Amygdala (tissue), 56 donors: ENCODE results near the gene ITK.
"Not testable (repeated sequence)": the region's sequence is repeated elsewhere in the genome, so short reads cannot be mapped to it uniquely, and the experiment has no call there.

ENCODE experiments used
- DNase-seq, 56 donors: peaks; one replicate each; lab custom pipeline; 2025; lab: John Stamatoyannopoulos, UW

ITK gene

DNA sequence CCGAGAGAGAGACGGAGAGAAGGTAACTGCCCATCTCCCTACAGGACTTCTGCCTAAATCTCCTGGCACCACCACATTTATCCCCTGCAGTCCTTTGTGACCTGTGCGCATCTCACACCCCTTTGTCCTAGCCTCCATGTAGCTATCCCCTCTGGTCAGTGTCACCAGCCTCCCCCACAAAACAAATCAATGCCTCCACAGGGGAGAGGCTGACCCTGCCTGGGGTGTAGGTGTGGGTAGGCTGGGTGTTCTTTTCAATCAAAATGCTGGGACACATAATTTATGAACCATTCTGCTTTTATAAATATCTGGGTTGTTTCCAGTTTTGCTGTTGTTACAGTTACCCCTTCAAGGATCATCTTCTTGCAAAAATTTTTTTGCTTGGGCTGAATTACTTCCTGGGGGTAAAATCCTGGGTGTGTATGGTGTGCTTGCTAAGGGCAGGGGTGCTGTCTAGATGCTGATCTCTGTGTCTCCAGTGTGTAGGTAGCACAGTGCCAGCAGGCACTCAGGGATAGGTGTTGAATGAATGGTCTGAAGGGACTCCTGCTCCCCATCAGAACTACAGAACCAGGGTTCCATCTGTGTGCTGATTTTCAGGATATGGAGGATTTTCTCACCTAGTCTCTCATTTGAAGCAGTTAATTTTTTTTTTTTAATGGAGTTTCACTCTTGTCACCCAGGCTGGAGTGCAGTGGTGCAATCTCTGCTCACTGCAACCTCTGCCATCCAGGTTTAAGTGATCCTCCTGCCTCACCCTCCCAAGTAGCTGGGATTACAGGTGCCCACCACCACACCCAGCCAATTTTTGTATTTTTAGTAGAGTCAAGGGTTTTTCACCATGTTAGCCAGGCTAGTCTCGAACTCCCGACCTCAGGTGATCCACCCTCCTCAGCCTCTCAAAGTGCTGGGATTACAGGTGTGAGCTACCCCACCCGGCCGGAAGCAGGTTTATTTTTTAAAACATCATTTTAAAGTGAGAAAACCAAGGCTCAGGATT lies 14.1 kb upstream of the ITK start, which contains the start of gene GARIN3:
TSS of gene GARIN3 (minus strand) at position 51 of the 1,000 bp plus-strand sequence. CDS start 96 bp downstream, outside the sequence.
- DNase-seq = no peak

DNA sequence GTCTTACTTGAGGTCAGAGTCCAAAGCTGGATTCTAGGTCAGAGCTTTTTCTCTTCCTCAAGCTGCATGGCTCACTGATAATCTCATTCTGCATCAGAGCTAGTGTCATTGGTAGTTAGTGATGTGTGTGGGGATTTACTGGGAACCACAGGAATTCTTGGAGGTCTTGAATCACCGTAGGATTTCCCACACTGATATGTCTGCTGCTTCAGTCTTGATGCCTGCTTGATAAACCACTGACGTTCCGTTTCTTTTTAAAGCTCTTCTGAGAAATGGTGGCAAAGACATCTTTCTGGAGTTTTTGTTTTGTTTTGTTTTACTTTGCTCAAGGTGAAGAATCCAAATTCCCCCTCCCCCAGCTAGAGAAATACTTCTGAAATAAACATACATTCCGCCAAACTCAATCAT lies 13.4 kb upstream of the ITK start:
- no peak for DNase-seq

DNA sequence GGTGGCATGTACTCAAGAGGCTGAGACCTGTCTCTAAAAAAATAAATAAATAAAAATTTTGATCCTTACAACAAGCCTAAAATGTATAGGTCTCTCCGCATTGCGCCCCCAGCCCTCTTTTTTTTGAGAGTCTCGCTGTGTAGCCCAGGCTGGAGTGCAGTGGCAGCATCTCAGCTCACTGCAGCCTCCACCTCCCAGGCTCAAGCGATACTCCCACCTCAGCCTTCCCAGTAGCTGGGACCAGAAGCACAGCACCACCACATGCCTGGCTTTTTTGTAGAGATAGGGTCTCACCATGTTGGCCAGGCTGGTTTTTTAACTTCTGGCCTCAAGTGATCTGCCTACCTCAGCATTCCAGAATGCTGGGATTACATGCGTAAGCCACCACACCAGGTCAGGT lies 12.4 kb upstream of the ITK start:
- DNase-seq = no peak

DNA sequence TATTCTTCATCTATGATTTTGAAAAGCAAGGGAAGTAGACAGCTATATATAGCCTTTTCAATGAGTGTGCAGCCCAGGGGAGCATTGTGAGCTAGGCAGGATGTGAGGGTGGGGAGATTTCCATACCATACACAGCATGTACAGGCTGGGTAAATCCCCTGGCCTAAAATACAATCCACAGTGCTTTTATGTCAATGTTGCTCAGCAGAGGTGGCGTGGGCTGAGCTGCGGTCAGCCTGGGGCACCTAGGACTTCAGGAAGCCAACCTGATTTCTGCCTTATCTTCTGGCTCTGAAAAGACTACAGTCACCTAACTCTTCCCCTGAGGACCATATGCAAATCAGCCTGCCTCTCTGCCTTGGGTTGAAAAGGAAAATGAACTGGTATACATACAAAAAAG lies 8.2 kb upstream of the ITK start:
- no peak for DNase-seq

DNA sequence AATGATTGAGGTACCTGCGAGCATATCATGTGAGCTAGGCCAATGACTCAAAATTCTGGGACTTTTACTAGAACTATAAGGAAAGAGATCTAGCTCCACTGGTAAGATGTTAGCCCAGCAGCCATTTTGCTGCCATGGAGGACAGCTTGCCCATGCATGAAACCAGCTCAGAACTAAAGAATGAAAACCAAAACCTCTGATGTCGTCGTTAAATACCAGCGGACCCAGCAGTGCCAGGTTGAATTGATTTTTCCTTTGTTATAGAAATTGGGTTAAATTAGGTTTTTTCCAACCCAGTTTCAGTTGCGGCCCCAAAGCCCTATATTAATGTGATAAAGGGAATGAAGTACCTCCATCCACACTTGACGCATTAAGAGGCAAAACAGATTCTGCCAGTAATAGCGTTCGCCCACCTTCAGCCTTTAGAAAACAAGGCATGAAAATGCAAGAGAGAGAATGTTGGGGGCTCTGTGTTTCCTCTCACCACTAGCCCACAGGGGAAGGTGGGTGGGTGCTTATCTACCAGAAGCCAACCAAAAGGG lies 5.5 kb upstream of the ITK start:
- DNase-seq = no peak

DNA sequence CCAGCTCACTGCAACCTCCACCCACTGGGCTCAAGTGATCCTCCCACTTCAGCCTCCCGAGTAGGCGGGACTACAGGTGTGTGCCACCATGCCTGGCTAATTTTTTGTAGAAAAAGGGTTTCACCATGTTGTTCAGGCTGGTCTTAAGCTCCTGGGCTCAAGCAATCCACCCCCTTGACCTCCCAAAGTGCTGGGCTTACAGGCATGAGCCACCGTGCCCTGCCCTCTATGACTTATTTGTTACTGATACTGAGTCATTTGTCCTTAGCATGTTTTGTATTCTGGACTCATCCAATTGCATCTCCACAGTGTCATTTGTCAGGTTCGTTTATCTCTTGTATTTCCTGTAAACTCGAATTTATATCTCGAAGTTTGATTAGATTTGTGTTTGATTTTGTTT lies 2.7 kb upstream of the ITK start:
- no peak for DNase-seq

DNA sequence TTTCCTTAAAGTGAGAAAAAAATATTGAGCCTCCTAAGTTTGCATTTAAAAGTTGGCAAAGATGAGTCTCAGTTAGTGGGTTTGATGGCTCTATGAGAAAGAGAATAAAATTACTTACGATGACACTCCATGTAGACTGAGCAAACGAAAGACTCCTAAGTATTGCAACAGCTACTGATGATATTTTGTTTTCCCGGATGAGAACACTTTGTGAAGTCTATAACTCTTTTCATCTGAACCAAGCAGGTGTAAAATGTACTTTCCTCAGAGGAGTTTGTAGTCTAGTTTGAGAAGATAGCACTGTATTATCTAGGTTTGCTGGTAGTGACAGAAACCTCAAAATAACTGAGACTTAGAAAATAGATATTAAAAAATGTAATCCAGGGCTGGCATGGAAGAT lies 1.7 kb upstream of the ITK start:
- DNase-seq = no peak

DNA sequence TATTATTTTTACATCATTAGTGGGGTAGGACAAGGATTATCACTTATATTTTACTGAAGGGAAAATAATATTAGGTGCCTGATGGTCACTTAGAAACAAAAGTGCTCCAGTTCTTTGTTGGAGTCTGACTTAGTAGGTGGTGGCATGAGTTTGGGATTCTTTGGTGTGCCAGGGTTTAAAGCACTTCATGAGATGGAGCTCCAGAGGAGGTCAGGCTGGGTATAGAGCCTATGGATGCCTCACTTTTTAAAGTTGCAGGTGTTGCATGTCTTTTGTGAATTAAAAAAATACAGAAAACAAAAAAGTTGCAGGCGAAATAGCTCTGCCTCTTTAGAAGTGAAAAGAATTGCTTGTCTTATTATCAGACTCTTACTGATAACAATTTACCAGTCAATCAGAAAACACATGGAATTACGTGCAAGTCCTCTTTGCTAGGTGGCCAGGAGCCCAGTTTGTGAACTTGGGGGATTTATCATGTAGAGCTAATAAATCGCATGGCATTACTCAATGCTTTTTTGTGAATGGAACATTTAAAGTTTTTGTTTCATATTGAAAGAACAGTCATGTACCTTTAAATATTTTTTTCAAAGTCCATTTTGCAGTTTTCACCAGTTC lies 1.6 kb downstream of the ITK start:
- DNase-seq = no peak

DNA sequence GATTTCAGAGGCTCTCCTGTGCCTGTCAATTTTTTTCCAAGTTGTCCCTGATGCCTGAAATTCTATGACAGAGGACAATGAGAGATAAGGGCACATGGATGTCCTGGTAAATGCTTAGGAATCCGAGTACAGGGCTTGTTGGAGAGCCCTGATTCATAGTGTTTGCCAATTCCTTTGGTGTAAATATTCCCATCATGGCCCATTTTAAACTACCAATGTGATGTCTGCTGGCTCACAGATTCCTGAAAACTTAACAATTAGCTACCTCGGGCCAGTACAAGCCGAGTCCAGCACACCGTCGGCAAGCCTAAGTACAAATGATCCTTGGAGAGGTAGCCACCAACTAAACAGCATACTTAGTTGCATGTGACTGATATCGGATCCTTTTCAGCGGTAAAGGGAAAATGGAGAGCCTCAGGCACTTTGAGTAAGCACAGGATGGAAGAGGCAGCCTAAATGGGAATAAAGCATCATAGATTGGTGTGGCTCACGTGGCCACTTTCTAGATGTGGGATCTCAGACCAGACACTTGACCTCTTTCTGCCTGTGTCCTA lies 3.6 kb downstream of the ITK start:
- DNase-seq = no peak

DNA sequence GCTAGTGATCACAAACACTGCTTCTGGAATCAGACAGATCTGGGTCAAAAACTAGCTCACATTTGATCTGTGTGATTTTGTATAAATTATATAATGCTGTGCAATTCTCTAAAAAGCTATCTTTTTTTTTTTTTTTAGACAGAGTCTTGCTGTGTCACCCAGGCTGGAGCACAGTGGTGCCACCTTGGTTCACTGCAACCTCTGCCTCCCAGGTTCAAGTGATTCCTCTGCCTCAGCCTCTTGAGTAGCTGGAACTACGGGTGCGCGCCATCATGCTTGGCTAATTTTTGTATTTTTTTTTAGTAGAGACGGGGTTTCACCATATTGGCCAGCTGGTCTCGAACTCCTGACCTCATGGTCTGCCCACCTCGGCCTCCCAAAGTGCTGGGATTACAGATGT lies 4.5 kb downstream of the ITK start:
- DNase-seq = not testable (repeated sequence)

DNA sequence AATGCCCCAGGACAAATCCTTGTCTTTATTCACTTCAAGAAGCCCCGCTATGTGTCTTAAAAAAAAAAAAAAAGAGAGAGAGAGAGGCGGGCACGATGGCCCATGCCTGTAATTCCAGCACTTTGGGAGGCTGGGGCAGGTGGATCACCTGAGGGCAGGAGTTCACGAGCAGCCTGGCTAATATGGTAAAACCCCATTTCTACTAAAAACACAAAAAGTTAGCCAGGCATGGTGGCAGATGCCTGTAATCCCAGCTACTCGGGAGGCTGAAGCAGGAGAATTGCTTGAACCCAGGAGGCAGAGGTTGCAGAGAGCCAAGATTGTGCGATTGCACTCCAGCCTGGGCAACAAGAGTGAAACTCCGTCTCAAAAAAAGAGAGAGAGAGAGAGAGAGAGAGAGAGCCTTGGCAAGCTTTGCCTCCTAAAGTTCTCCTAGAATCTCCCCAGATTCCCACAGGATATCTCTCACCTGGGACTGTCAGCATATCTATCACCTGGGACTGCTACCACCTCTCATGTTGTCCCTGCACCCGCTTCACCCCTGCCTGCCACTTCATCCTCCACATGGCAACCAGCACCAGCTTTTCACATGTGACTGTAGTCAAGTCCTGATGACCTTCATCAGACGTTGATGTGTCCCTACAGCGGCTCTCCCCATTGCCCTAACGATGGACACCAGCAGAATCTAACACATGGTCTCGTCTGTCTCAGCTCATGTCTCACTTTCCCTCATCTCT lies 5.8 kb downstream of the ITK start:
- DNase-seq = no peak

DNA sequence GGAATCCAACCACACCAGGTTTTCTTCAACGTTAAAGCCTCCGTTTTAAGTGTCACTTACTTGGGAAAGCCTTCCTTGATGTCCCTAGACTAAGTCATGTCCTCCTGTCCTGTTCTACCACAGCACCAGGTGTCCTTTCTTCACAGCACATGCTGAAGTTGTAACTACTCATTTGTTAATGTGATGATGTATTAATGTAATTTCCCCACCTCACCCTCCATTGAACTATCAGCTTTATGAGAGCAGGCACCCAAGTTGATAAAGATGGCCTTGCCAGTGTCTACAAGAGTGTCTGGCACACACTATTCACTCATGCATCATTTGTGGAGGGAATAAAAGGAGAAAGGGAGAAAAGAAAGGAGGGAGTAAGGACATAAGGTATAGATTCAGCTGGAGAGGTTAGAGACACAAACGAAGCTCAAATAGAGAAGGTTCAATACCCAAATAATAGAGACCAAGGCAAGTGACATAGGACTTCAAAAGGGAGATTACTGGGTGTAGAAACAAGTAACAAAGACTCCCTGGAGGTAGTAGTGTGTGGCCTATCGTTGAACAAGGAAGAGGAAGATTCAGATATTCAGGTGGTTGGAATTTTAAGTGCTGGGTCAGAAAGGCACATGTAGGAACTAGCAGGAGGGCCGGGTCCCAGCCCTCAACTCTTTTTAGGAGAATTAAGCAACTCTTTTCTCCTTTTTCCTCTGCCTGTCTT lies 6.6 kb downstream of the ITK start:
- DNase-seq = no peak

DNA sequence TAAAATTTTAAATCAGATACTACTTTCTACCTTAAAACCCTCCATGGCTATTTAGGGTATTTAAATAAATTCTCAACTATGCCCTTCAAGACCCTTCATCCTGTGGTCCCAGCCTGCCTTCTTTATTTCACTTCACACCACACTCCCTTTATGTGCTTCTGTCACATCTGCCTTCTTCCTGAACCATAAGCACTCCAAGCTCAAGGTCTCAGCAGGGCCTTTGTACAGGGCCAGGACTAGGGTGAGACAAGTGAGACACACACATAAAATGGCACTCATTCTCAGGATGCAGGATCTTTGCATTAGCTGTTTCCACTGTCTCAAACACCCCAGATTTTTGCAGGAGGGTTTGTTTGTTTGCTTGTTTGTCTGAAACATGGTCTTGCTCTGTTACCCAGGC lies 7.6 kb downstream of the ITK start:
- DNase-seq = no peak

DNA sequence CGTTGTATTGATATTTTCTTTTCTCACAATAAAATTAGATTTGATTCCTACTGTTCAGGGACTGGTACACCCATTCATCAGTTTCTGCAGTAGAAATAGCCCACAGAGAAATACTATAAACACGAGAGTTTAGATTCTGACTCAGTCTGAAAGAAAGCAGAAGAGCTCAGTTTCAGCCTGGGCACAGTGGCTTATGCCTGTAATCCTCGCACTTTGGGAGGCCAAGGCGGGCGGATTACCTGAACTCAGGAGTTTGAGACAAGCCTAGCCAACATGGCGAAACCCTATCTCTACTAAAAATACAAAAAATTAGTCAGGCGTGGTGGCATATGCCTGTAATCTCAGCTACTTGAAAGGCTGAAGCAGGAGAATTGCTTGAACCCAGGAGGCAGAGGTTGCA lies 8.6 kb downstream of the ITK start:
- no peak for DNase-seq

DNA sequence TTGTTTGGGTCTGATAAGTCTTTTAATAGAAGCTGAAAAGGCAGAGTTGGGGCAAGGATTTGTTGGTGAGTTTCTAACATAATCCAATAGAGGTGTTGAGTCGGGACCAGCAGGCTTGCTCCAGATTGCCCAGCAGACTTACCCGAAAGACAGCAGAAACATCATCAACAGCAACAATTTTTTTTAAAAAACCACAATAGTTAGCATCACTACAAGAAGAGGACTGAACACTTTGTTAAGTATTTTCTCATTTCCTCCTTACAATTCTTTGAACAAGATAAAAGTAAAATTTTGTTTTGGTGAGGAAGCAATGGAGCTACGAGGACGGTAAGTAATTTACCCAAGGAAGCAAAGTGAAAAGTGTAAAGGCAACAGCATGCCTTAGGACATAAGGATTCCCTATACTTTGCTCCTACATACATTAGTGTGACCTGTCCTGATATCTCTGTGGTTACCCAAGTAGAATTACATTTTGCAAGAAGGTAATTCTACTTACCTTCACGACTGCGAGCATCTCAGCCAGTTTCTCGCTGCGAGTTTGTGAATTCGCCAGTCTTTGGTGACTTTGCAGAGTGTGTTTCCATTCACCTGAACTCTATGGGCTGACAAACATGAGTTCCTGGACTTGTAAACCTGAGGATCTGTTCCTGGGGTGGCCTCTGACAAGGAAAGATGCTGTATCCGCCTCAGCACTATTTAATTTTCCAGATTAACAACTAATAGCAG lies 13.2 kb downstream of the ITK start:
- no peak for DNase-seq

DNA sequence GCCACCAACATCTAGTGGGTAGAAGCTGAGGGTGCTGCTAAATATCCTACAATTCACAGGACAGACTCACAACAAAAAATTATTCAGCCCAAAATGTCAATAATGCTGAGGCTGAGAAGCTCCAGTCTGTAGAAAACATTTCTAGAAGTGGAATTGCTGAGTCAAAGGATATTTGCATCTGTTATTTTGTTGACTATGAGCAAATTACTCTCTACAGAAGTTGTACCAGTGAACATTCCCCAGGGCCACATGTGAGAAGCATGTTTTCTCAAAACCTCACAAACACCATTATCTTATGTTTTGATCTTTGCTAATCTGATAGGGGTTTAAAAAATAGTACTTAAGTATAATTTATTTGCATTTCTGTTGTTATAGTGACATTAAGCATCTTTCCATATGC lies 15.4 kb downstream of the ITK start:
- DNase-seq = no peak

DNA sequence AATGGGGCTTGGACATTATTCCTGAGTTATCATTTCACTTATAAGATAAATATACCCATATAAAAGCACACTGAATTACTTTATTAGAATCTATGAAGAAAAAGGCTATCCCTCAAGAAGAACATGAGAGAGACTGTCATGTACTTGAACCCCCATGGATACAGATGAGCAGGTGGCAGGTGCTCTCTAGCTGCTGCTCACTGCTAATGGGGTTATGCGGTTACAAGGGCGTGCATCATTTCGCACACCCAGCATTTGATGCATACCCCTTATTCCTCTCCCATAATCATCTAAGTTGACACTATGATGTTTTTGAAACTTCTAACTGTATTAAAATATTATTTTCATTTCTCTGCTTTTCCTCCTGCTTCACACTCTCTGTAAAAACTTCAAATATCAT lies 16.4 kb downstream of the ITK start:
- no peak for DNase-seq

DNA sequence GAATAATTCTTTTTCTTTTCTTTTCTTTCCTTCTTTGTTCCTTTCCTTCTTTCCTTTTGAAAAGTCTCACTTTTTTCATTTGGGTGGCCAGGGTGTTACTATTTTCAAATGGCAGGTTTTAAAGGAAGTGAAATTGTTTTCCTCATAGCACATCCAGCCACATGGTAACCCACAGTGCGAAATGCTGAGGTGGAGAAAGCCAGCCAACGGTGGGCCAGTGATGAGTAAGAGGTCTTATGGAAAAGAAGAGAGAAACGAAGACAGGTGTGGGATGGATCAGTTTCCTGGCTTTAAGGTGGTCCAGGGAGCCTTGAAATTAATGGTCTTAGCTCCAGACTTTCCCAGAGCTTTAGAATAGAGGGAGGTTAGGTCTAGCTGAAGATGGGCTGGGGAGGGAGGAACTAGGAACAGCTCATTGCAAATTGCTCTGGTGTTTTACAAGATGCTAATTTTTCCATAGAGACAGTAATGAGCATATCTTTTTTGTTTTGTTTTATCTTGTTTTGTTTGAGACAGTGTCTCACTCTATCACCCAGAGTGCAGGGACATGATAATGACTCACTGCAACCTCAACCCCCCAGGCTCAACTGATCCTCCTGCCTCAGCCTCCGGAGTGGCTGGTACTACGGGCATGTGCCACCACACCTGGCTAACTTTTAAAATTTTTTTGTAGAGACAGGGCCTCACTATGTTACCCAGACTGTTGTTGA lies 17.8 kb downstream of the ITK start:
- no peak for DNase-seq

DNA sequence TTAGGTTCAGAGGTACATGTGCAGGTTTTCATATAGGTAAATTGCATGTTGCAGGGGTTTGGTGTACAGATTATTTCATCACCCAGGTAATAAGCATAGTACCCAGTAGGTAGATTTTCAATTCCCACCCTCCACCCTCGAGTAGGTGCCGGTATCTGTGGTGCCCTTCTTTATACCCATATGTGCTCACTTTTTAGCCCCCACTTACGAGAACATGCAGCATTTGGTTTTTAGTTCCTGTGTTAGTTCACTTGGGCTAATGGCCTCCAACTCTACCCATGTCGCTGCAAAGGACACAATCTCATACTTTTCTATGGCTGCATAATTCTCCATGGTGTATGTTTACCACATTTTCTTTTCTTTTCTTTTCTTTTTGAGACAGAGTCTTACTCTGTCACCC lies 21.2 kb downstream of the ITK start:
- DNase-seq = no peak
